IMR-90 (cell line): Measurements from ENCODE around the gene CHP2. TPM values are rescaled to one million over a fixed set of nuclear protein-coding genes. Genes with fewer than 3 reads are reported as not detected.

Experiments used
- ATAC-seq: fragments of 200-7000 bp; cut with Tn5 transposase; 2 replicates; pipeline ENCODE4 v1.9.1; 2020; ENCODE audit warnings: low read depth, mild to moderate bottlenecking, moderate library complexity
- BruUV-seq: library from RNA; stranded (reverse); fragments of 400-500 nt; replicated peaks from 2 replicates; lab custom pipeline; 2021; lab: Mats Ljungman, UMichigan
- CTCF ChIA-PET: fragments of 300-600 bp; formaldehyde crosslinking; extraction: SDS; loops from one replicate; lab custom pipeline; 2021; ENCODE audit warnings: antibody characterized with exemption; lab: Yijun Ruan, JAX
- POLR2A ChIA-PET: fragments of 300-600 bp; sonication (Branson Sonifier 250); formaldehyde crosslinking; loops from one replicate; lab custom pipeline; 2022; ENCODE audit warnings: antibody characterized with exemption; ENCODE audit not compliant: unreplicated experiment; lab: Charles Lee
- DNase-seq: peaks from one replicate; pipeline ENCODE4 v3.0.0; 2013
- H2AFZ ChIP-seq: replicated peaks from 2 replicates; pipeline ENCODE3; 2013; ENCODE audit warnings: low read length, mild to moderate bottlenecking; ENCODE audit not compliant: poor library complexity
- H2AK5ac ChIP-seq: 2 replicates; pipeline ENCODE4 v1.6.1; 2013; ENCODE audit warnings: low read depth, low read length, inconsistent platforms
- H2AK9ac ChIP-seq: replicated peaks from 2 replicates; pipeline ENCODE3; 2013; ENCODE audit warnings: mild to moderate bottlenecking, low read depth, low read length, moderate library complexity; ENCODE audit not compliant: poor library complexity
- H2BK120ac ChIP-seq: 2 replicates; pipeline ENCODE4 v1.6.1; 2013; ENCODE audit warnings: low read depth, low read length, inconsistent platforms
- H2BK15ac ChIP-seq: 3 replicates; pipeline ENCODE4 v1.6.1; 2013; ENCODE audit warnings: low read depth, low read length, inconsistent platforms
- H2BK20ac ChIP-seq: 2 replicates; pipeline ENCODE4 v1.6.1; 2013; ENCODE audit warnings: low read depth, mild to moderate bottlenecking, inconsistent platforms, low read length, moderate library complexity
- H2BK5ac ChIP-seq: 2 replicates; pipeline ENCODE4 v1.6.1; 2013; ENCODE audit warnings: mild to moderate bottlenecking, low read depth, low read length, inconsistent platforms; ENCODE audit not compliant: poor library complexity, severe bottlenecking
- H3K14ac ChIP-seq: replicated peaks from 2 replicates; pipeline ENCODE4 v1.6.1; 2013; ENCODE audit warnings: low read depth, low read length, inconsistent platforms
- H3K18ac ChIP-seq: 2 replicates; pipeline ENCODE4 v1.6.1; 2013; ENCODE audit warnings: low read depth, low read length, control low read depth
- H3K23ac ChIP-seq: 2 replicates; pipeline ENCODE4 v1.6.1; 2013; ENCODE audit warnings: low read depth, low read length, inconsistent platforms
- H3K27ac ChIP-seq: 2 replicates; pipeline ENCODE4 v1.5.1; 2013; ENCODE audit warnings: mild to moderate bottlenecking, control low read depth, low read length; ENCODE audit not compliant: insufficient read depth
- H3K27me3 ChIP-seq: 2 replicates; pipeline ENCODE4 v1.6.1; 2013; ENCODE audit warnings: low read length; ENCODE audit not compliant: control insufficient read depth, insufficient read depth
- H3K36me3 ChIP-seq: 2 replicates; pipeline ENCODE4 v1.6.1; 2013; ENCODE audit warnings: low read length, mixed read lengths; ENCODE audit not compliant: control insufficient read depth, insufficient read depth
- H3K4ac ChIP-seq: 2 replicates; pipeline ENCODE4 v1.6.1; 2013; ENCODE audit warnings: low read depth, low read length, inconsistent platforms
- H3K4me1 ChIP-seq: 2 replicates; pipeline ENCODE4 v1.6.1; 2013; ENCODE audit warnings: low read length, mixed read lengths; ENCODE audit not compliant: control insufficient read depth, insufficient read depth
- H3K4me2 ChIP-seq: 2 replicates; pipeline ENCODE4 v1.6.1; 2013; ENCODE audit warnings: low read depth, mild to moderate bottlenecking, control low read depth, low read length, moderate library complexity
- H3K4me3 ChIP-seq: 2 replicates; pipeline ENCODE4 v1.5.1; 2013; ENCODE audit warnings: low read depth, mild to moderate bottlenecking, control low read depth, low read length, moderate library complexity; ENCODE audit not compliant: insufficient read depth
- H3K56ac ChIP-seq: 2 replicates; pipeline ENCODE4 v1.6.1; 2013; ENCODE audit warnings: low read length, inconsistent platforms; ENCODE audit not compliant: insufficient read depth; ENCODE audit errors: extremely low read depth
- H3K79me1 ChIP-seq, 2 experiments: 2 replicates each; pipeline ENCODE4 v1.6.1; 2013; ENCODE audit warnings: low read length in 2 of 2, inconsistent platforms in 1 of 2, low read depth in 1 of 2
- H3K9ac ChIP-seq: 2 replicates; pipeline ENCODE4 v1.6.1; 2013; ENCODE audit warnings: low read depth, low read length, control low read depth
- H3K9me1 ChIP-seq: 2 replicates; pipeline ENCODE4 v1.6.1; 2013; ENCODE audit warnings: low read length, inconsistent platforms; ENCODE audit not compliant: insufficient read depth
- H3K9me3 ChIP-seq: 2 replicates; pipeline ENCODE4 v1.6.1; 2013; ENCODE audit warnings: low read length; ENCODE audit not compliant: control insufficient read depth, insufficient read depth
- H4K20me1 ChIP-seq: 2 replicates; pipeline ENCODE4 v1.6.1; 2013; ENCODE audit warnings: low read length, inconsistent platforms; ENCODE audit not compliant: insufficient read depth
- H4K5ac ChIP-seq: 2 replicates; pipeline ENCODE4 v1.6.1; 2013; ENCODE audit warnings: mild to moderate bottlenecking, low read depth, low read length, control low read depth
- H4K8ac ChIP-seq, 2 experiments: 2 replicates each; pipeline ENCODE4 v1.6.1; 2013; ENCODE audit warnings: low read depth in 2 of 2, low read length in 2 of 2, control low read depth in 1 of 2, inconsistent platforms in 1 of 2
- H4K91ac ChIP-seq: 2 replicates; pipeline ENCODE4 v1.6.1; 2013; ENCODE audit warnings: low read depth, low read length, inconsistent platforms; ENCODE audit not compliant: insufficient read depth
- BHLHE40 ChIP-seq: fragments of 150-350 bp; IDR thresholded peaks from 2 replicates; pipeline ENCODE4 v1.6.1; 2016; ENCODE audit warnings: mild to moderate bottlenecking, low read depth, low read length
- CEBPB ChIP-seq: IDR thresholded peaks from 2 replicates; pipeline ENCODE4 v1.6.1; 2012; ENCODE audit warnings: low read depth, low read length, improper control_type of control experiment
- CHD1 ChIP-seq: IDR thresholded peaks from 2 replicates; pipeline ENCODE4 v1.6.1; 2012; ENCODE audit warnings: low read depth, low read length, improper control_type of control experiment
- CTCF ChIP-seq: conservative IDR thresholded peaks from 2 replicates; pipeline ENCODE4 v1.5.1; 2012; ENCODE audit warnings: mild to moderate bottlenecking, low read depth, low read length, improper control_type of control experiment
- ELK1 ChIP-seq: fragments of 150-350 bp; IDR thresholded peaks from 2 replicates; pipeline ENCODE4 v1.6.1; 2016; ENCODE audit warnings: low read depth, mild to moderate bottlenecking, low read length, moderate library complexity, borderline replicate concordance
- FOS ChIP-seq: fragments of 150-350 bp; IDR thresholded peaks from 2 replicates; pipeline ENCODE4 v1.6.1; 2016; ENCODE audit warnings: low read depth, low read length
- MAFK ChIP-seq: IDR thresholded peaks from 2 replicates; pipeline ENCODE4 v1.6.1; 2012; ENCODE audit warnings: low read depth, low read length, improper control_type of control experiment
- MAZ ChIP-seq: IDR thresholded peaks from 2 replicates; pipeline ENCODE4 v1.6.1; 2012; ENCODE audit warnings: low read depth, mild to moderate bottlenecking, low read length, improper control_type of control experiment, moderate library complexity, borderline replicate concordance
- MXI1 ChIP-seq: IDR thresholded peaks from 2 replicates; pipeline ENCODE4 v1.6.1; 2012; ENCODE audit warnings: low read depth, mild to moderate bottlenecking, low read length, moderate library complexity, borderline replicate concordance
- NFE2L2 ChIP-seq: fragments of 150-350 bp; IDR thresholded peaks from 2 replicates; pipeline ENCODE4 v1.6.1; 2016; ENCODE audit warnings: low read depth, mild to moderate bottlenecking, low read length
- POLR2A ChIP-seq: IDR thresholded peaks from 2 replicates; pipeline ENCODE4 v1.6.1; 2012; ENCODE audit warnings: mild to moderate bottlenecking, low read depth, low read length
- RAD21 ChIP-seq: IDR thresholded peaks from 2 replicates; pipeline ENCODE4 v1.6.1; 2012; ENCODE audit warnings: low read length, improper control_type of control experiment
- RCOR1 ChIP-seq: IDR thresholded peaks from 2 replicates; pipeline ENCODE4 v1.6.1; 2012; ENCODE audit warnings: mild to moderate bottlenecking, low read length, improper control_type of control experiment; ENCODE audit not compliant: insufficient replicate concordance
- RFX5 ChIP-seq: IDR thresholded peaks from 2 replicates; pipeline ENCODE4 v1.8.0; 2012; ENCODE audit warnings: low read depth, mild to moderate bottlenecking, low read length, moderate library complexity
- SMC3 ChIP-seq: fragments of 150-350 bp; IDR thresholded peaks from 2 replicates; pipeline ENCODE4 v1.6.1; 2016; ENCODE audit warnings: low read depth, mild to moderate bottlenecking, antibody characterized with exemption, low read length, moderate library complexity
- USF2 ChIP-seq: fragments of 150-350 bp; IDR thresholded peaks from 2 replicates; pipeline ENCODE4 v1.6.1; 2017; ENCODE audit warnings: mild to moderate bottlenecking, antibody characterized with exemption, low read length, low read depth
- WGBS, 2 experiments: methylation state at CpG; one replicate each; pipeline versions ENCODE4 v1.1.5 to v1.1.7; 2013; ENCODE audit warnings: missing lambda C conversion rate in 2 of 2; ENCODE audit not compliant: insufficient read length in 1 of 2; ENCODE audit errors: extremely low coverage in 2 of 2; 5-methylcytosine and 5-hydroxymethylcytosine counted together
- dilution Hi-C: fragments of 300-500 bp; cut with HindIII; formaldehyde crosslinking; loops from one replicate; pipeline ENCODE4 v1.14.3; 2018; ENCODE audit warnings: low sequenced_read_pairs; ENCODE audit not compliant: unreplicated experiment
- in situ Hi-C: fragments of 300-500 bp; cut with MboI; formaldehyde crosslinking; loops from 3 replicates; pipeline ENCODE4 v1.14.3; 2019; ENCODE audit warnings: low sequenced_read_pairs, inconsistent platforms, mixed read lengths
- intact Hi-C: fragments of 100-400 bp; cut with micrococcal nuclease; formaldehyde crosslinking; loops from 2 replicates; pipeline ENCODE4 v1.10.0; 2022
- polyA plus RNA-seq, 3 experiments: library from polyadenylated mRNA; depleted of rRNA; stranded (reverse); fragments of >200 nt; gene quantifications; 2 replicates each; pipeline ENCODE4 v1.2.3, GENCODE V29; 2012; ENCODE audit warnings: low replicate concordance in 1 of 3
- total RNA-seq: library from RNA; depleted of rRNA; stranded (reverse); fragments of >200 nt; gene quantifications from 2 replicates; pipeline ENCODE4 v1.2.3, GENCODE V29; 2012

The CHP2 gene
- total and polyA plus RNA-seq, 2 of the 4 experiments (the other 2 are of a cell fraction) = not detected

- no peaks in the 10 kb centered on the region for H3K79me1 ChIP-seq
- no peak overlapping the region for H4K91ac ChIP-seq
- H3K27me3 ChIP-seq = no peaks in the 10 kb centered on the region
- no peak overlapping the region for H2AFZ ChIP-seq
- H3K9me3 ChIP-seq = no peaks in the 10 kb centered on the region
- ChIA-PET CTCF (interaction anchor here (0.7 kb wide), 1 partner anchor 33 kb away, joined by 3 read pairs; no protein-coding TSS in a partner anchor), POLR2A (no interaction called here)
- H3K56ac ChIP-seq = no peak overlapping the region
- H2BK20ac ChIP-seq = no peak overlapping the region
- H3K23ac ChIP-seq = no peak overlapping the region
- no peak for ATAC-seq
- H3K9me1 ChIP-seq = no peaks in the 10 kb centered on the region
- WGBS, 2 experiments = no CpG with 5 or more reads among the region's 6 CpGs
- no peak overlapping the region for H2BK120ac ChIP-seq
- dilution Hi-C loops (no loop called here), intact Hi-C loops (no loop called here), in situ Hi-C loops (no loop called here)
- BruUV-seq = no TSS peak
- no peak overlapping the region for H3K14ac ChIP-seq
- H3K36me3 ChIP-seq = no peaks in the 10 kb centered on the region
- TF ChIP-seq CHD1 = no peak
- TF ChIP-seq NFE2L2 = no peak
- no peak for TF ChIP-seq RFX5
- no peak for TF ChIP-seq CTCF
- no peak for TF ChIP-seq MAFK
- no peak for TF ChIP-seq POLR2A
- no peak for TF ChIP-seq SMC3
- TF ChIP-seq FOS = no peak
- no peak for TF ChIP-seq ELK1
- TF ChIP-seq BHLHE40 = no peak
- TF ChIP-seq MAZ = no peak
- no peak for TF ChIP-seq RAD21
- no peak for TF ChIP-seq RCOR1
- no peak for TF ChIP-seq MXI1
- no peak for TF ChIP-seq USF2
- no peak for TF ChIP-seq CEBPB
- H4K5ac ChIP-seq = no peak overlapping the region
- no peaks in the 10 kb centered on the region for H4K20me1 ChIP-seq
- no peak for DNase-seq
- no peak overlapping the region for H2BK5ac ChIP-seq
- no peak overlapping the region for H2AK5ac ChIP-seq
- no peak overlapping the region for H3K4ac ChIP-seq
- H3K27ac ChIP-seq = no peak overlapping the region
- H4K8ac ChIP-seq = no peak overlapping the region
- no peak overlapping the region for H2AK9ac ChIP-seq
- no peak overlapping the region for H3K4me3 ChIP-seq
- H3K4me1 ChIP-seq = no peaks in the 10 kb centered on the region
- no peak overlapping the region for H2BK15ac ChIP-seq
- H3K18ac ChIP-seq = no peak overlapping the region
- H3K4me2 ChIP-seq = no peak overlapping the region
- H3K9ac ChIP-seq = no peak overlapping the region
These were observed 32.2 kb downstream of the CHP2 start for GRCh38 chr16:23786964-23787561.
